Heart left ventricle (tissue), 16 donors: ENCODE measurements around the gene ZMIZ1. TPM values are rescaled to one million over a fixed set of nuclear protein-coding genes. Genes with fewer than 3 reads are reported as not detected.
"Not testable (repeated sequence)": the region's sequence is repeated elsewhere in the genome, so short reads cannot be mapped to it uniquely, and the experiment has no call there.

Experiments used
- ATAC-seq, 4 donors: fragments of 200-7000 bp; cut with Tn5 transposase; one replicate each; pipeline ENCODE4 v1.9.1; 2020 to 2022; ENCODE audit warnings: moderate library complexity in 4 of 4, mild to moderate bottlenecking in 3 of 4, moderate number of reproducible peaks in 1 of 4
- DNase-seq, 5 donors: peaks; one replicate each; pipeline ENCODE4 v3.0.0-alpha.2; 2020
- H3K27ac ChIP-seq, 12 donors: fragments of 200-600 bp; sonication (generic) in 4 of 12; one replicate each; pipeline versions ENCODE4 v1.5.0 to v1.8.0; 2016 to 2022; ENCODE audit warnings: mild to moderate bottlenecking in 2 of 12
- H3K27me3 ChIP-seq, 9 donors: fragments of 200-600 bp; sonication (generic) in 2 of 9; one replicate each; pipeline versions ENCODE4 v1.5.1 to v1.8.0; 2016 to 2022; ENCODE audit warnings: mild to moderate bottlenecking in 3 of 9
- H3K36me3 ChIP-seq, 9 donors: fragments of 200-600 bp; sonication (generic) in 2 of 9; one replicate each; pipeline versions ENCODE4 v1.5.0 to v1.8.0; 2018 to 2022; ENCODE audit warnings: mild to moderate bottlenecking in 2 of 9
- H3K4me1 ChIP-seq, 12 donors: fragments of 200-600 bp; sonication (generic) in 4 of 12; one replicate each; pipeline versions ENCODE4 v1.5.0 to v1.8.0; 2016 to 2022; ENCODE audit warnings: mild to moderate bottlenecking in 3 of 12
- H3K4me3 ChIP-seq, 12 donors: fragments of 200-600 bp; sonication (generic) in 4 of 12; one replicate each; pipeline versions ENCODE4 v1.5.0 to v1.8.0; 2017 to 2022; ENCODE audit warnings: mild to moderate bottlenecking in 9 of 12, moderate library complexity in 4 of 12
- H3K9me3 ChIP-seq, 12 donors: fragments of 200-600 bp; sonication (generic) in 4 of 12; one replicate each; pipeline versions ENCODE4 v1.5.0 to v1.8.0; 2016 to 2022; ENCODE audit warnings: mild to moderate bottlenecking in 1 of 12
- CTCF ChIP-seq, 12 donors: fragments of 200-600 bp; sonication (generic) in 4 of 12; IDR thresholded peaks; one replicate each; pipeline versions ENCODE4 v1.5.0 to v1.8.0; 2018 to 2022; ENCODE audit warnings: antibody characterized with exemption in 12 of 12, mild to moderate bottlenecking in 5 of 12
- POLR2A ChIP-seq, 2 donors: fragments of 450-650 bp; IDR thresholded peaks; one replicate each; pipeline ENCODE4 v1.6.1; 2017; ENCODE audit warnings: antibody characterized with exemption in 2 of 2, mild to moderate bottlenecking in 2 of 2, moderate library complexity in 2 of 2
- WGBS, 4 donors: extraction: QIAGEN DNeasy Blood & Tissue Kit in 2 of 4; methylation state at CpG; one replicate each; pipeline versions ENCODE4 v1.1.5 to v1.1.7; 2013 to 2018; 5-methylcytosine and 5-hydroxymethylcytosine counted together
- intact Hi-C, 10 donors: fragments of 100-400 bp; cut with DNase I; formaldehyde crosslinking; loops; one replicate each; pipeline versions ENCODE4 v1.11.1 to v1.14.2; 2022
- polyA plus RNA-seq, 2 donors: library from polyadenylated mRNA; stranded (reverse); fragments of 200-250 nt; gene quantifications; one replicate each; pipeline ENCODE4 v1.2.3, GENCODE V29; 2013
- total RNA-seq, 9 donors: library from RNA; depleted of rRNA in 2 of 9; stranded (reverse); fragments of >200 nt in 2 of 9; fragmentation: NEBNext Ultra II Directional in 3 of 9; extraction: Animal tissue kit (Norgen Biotek cat#: 25700) in 3 of 9; gene quantifications; one replicate each; pipeline versions ENCODE4 v1.1.0 to v1.2.4, GENCODE V29; 2016 to 2023
- donor health status: ischemic (EF 13 %, LVEDD 7.1; RV severe dilation, severe dysfunction).
- donor health status: healthy with polysubstance abuse.
- donor health status: DM: no; HTN: yes; CAD: no.
- donor health status: DM: no; HTN: no; CAD: no.
- donor health status: ischemic (EF 25% LVEDD 6.9; RV normal size, moderate dysfunction).
- donor health status: ischemic (EF 25% LVEDD 5.7; RV mildly dilated, moderate dysfunction).
- donor health status: healthy.
- donor health status: DM: yes; HTN: yes; CAD: no.
- donor health status: ischemic (EF 35%, LVEDD 5.7; RV mildly dilated, moderate dysfunction).
- donor health status: nonischemic (EF 11% LVEDD 7.7; RV severe dilation, severe dysfunction).
- donor health status: DM: yes; HTN: yes; CAD: no.
- donor health status: PGD.
- donor health status: ischemic (EF 29% LVEDD 5.4; RV normal size, mild dysfunction).
- donor health status: nonischemic (EF 23%, LVEDD 6.1; RV moderate dilation, normal function).

ZMIZ1 gene
- total and polyA plus RNA-seq, 11 donors, result 19.7 to 75.4 (median 49.2) TPM

GRCh38 chr10:79029478-79030390 lies 39.0 kb upstream of the ZMIZ1 start:
- H3K4me1 ChIP-seq, result peaks cover 0 to 8% (median 0%) of the 10 kb centered on the region in 12 donors
- no peaks in the 10 kb centered on the region for H3K36me3 ChIP-seq
- no peak overlapping the region for H3K27ac ChIP-seq
- ATAC-seq (no peak), DNase-seq (peak in 1 of 5 donors; percentile 9)
- no peak overlapping the region for H3K4me3 ChIP-seq
- TF ChIP-seq POLR2A (IDR thresholded peaks at IDR 0.05) (no peak), CTCF (IDR thresholded peaks at IDR 0.05) (no peak)
- intact Hi-C loops, result loop anchor here in 2 of 10 donors (5.0 kb wide), 1 partner anchor 33 kb away; no protein-coding TSS in a partner anchor
- no peaks in the 10 kb centered on the region for H3K27me3 ChIP-seq
- 85 to 88% (median 87%) methylated on average over 12 of the region's 12 CpGs for WGBS, 4 donors
- no peaks in the 10 kb centered on the region for H3K9me3 ChIP-seq

- Histone ChIP-seq H3K9me3 (no peaks in the 10 kb centered on the region), H3K27ac (no peak overlapping the region), H3K27me3 (no peaks in the 10 kb centered on the region), H3K4me1 (no peaks in the 10 kb centered on the region), H3K36me3 (no peaks in the 10 kb centered on the region), H3K4me3 (no peak overlapping the region)
- ATAC-seq (no peak), DNase-seq (no peak)
- TF ChIP-seq CTCF (IDR thresholded peaks at IDR 0.05) (no peak), POLR2A (IDR thresholded peaks at IDR 0.05) (no peak)
- 74 to 87% (median 76%) methylated on average over 1 of the region's 1 CpG for WGBS, 4 donors
- intact Hi-C loops, result no loop called here
Measured at GRCh38 chr10:79030705-79031104, 38.1 kb upstream of the ZMIZ1 start.

GRCh38 chr10:79031723-79032122 lies 37.0 kb upstream of the ZMIZ1 start:
- intact Hi-C loops, result no loop called here
- Histone ChIP-seq H3K27ac (no peak overlapping the region), H3K36me3 (no peaks in the 10 kb centered on the region), H3K4me1 (no peaks in the 10 kb centered on the region), H3K9me3 (no peaks in the 10 kb centered on the region), H3K27me3 (no peaks in the 10 kb centered on the region), H3K4me3 (no peak overlapping the region)
- TF ChIP-seq CTCF (IDR thresholded peaks at IDR 0.05) (no peak), POLR2A (IDR thresholded peaks at IDR 0.05) (no peak)
- ATAC-seq (no peak), DNase-seq (no peak)
- WGBS, 4 donors, result 95 to 98% (median 97%) methylated on average over 5 of the region's 5 CpGs

GRCh38 chr10:79034271-79034876 lies 34.4 kb upstream of the ZMIZ1 start:
- ATAC-seq, result no peak
- Histone ChIP-seq H3K4me1 (no peaks in the 10 kb centered on the region), H3K36me3 (no peaks in the 10 kb centered on the region), H3K27ac (no peak overlapping the region), H3K27me3 (no peaks in the 10 kb centered on the region), H3K4me3 (no peak overlapping the region), H3K9me3 (no peaks in the 10 kb centered on the region)
- intact Hi-C loops, result no loop called here
- no peak for TF ChIP-seq POLR2A (IDR thresholded peaks at IDR 0.05)
- no peak for TF ChIP-seq CTCF (IDR thresholded peaks at IDR 0.05)
- 93 to 95% (median 94%) methylated on average over 9 of the region's 9 CpGs for WGBS, 4 donors
- DNase-seq, result peak in 1 of 5 donors; percentile 14

- ATAC-seq, H3K4me1 ChIP-seq, H3K4me3 ChIP-seq, H3K27me3 ChIP-seq, H3K9me3 ChIP-seq, H3K36me3 ChIP-seq, DNase-seq, H3K27ac ChIP-seq, intact Hi-C loops: not testable (repeated sequence)
- WGBS, 4 donors, result 90 to 96% (median 94%) methylated on average over 6 of the region's 6 CpGs
Measured at GRCh38 chr10:79036416-79036815, 32.4 kb upstream of the ZMIZ1 start.
